Natural killer cell (primary cell): ENCODE results near the gene SRGN. TPM values are rescaled to one million over a fixed set of nuclear protein-coding genes. Genes with fewer than 3 reads are reported as not detected.

Experiments
- ATAC-seq, 3 donors: fragments of 150-1000 bp in 2 of 3; fragments of 200-7000 bp in 1 of 3; cut with Tn5 transposase; 1 replicate in 1 of 3; 2 replicates in 2 of 3; pipeline ENCODE4 v1.10.0; 2021; ENCODE audit warnings: mild to moderate bottlenecking in 2 of 3, moderate library complexity in 2 of 3
- DNase-seq, 2 donors: peaks; one replicate each; pipeline versions ENCODE4 v3.0.0 to v3.0.0-alpha.2; 2013 to 2021; ENCODE audit warnings: mixed read lengths in 1 of 2
- H3K27ac ChIP-seq: one replicate; pipeline ENCODE4 v1.5.1; 2013; ENCODE audit warnings: mild to moderate bottlenecking, low read length
- H3K27me3 ChIP-seq: one replicate; pipeline ENCODE4 v1.6.1; 2013; ENCODE audit warnings: low read length; ENCODE audit not compliant: control insufficient read depth, insufficient read depth
- H3K36me3 ChIP-seq: one replicate; pipeline ENCODE4 v1.6.1; 2013; ENCODE audit warnings: low read length; ENCODE audit not compliant: control insufficient read depth, insufficient read depth
- H3K4me1 ChIP-seq: one replicate; pipeline ENCODE4 v1.6.1; 2013; ENCODE audit warnings: low read length; ENCODE audit not compliant: control insufficient read depth, insufficient read depth
- H3K4me3 ChIP-seq: one replicate; pipeline ENCODE4 v1.5.1; 2013; ENCODE audit warnings: low read length
- H3K9me3 ChIP-seq: one replicate; pipeline ENCODE4 v1.6.1; 2013; ENCODE audit warnings: low read length; ENCODE audit not compliant: control insufficient read depth, insufficient read depth
- H3K27ac Mint-ChIP-seq, 2 donors: one replicate each; pipeline ENCODE4 v1.8.0; 2022; ENCODE audit warnings: mild to moderate bottlenecking in 2 of 2, mixed read lengths in 2 of 2, moderate library complexity in 1 of 2
- H3K27me3 Mint-ChIP-seq, 2 donors: one replicate each; pipeline ENCODE4 v1.8.0; 2022; ENCODE audit warnings: low read depth in 2 of 2, mixed read lengths in 2 of 2
- H3K36me3 Mint-ChIP-seq: one replicate; pipeline ENCODE4 v1.8.0; 2022; ENCODE audit warnings: mixed read lengths
- H3K4me1 Mint-ChIP-seq, 2 donors: one replicate each; pipeline ENCODE4 v1.8.0; 2022; ENCODE audit warnings: mixed read lengths in 2 of 2
- H3K4me3 Mint-ChIP-seq: one replicate; pipeline ENCODE4 v1.8.0; 2022; ENCODE audit warnings: mild to moderate bottlenecking, moderate library complexity, mixed read lengths
- H3K9me3 Mint-ChIP-seq, 2 donors: one replicate each; pipeline ENCODE4 v1.8.0; 2022; ENCODE audit warnings: mixed read lengths in 2 of 2
- WGBS: methylation state at CpG from one replicate; pipeline ENCODE4 v1.1.7; 2013; ENCODE audit warnings: missing lambda C conversion rate; ENCODE audit not compliant: insufficient coverage; 5-methylcytosine and 5-hydroxymethylcytosine counted together
- intact Hi-C: fragments of 100-400 bp; cut with micrococcal nuclease; formaldehyde crosslinking; loops from one replicate; pipeline ENCODE4 v1.14.2; 2022
- total RNA-seq, 4 donors: library from RNA; stranded (reverse); fragments of 120-200 nt in 1 of 4; gene quantifications; one replicate each; pipeline versions ENCODE4 v1.2.3 to v1.2.4, GENCODE V29; 2013 to 2022
- TF ChIP-seq, protein P1 (sequence below): fragments of 200-600 bp; IDR thresholded peaks from one replicate; pipeline ENCODE4 v1.8.0; 2022; ENCODE audit warnings: antibody characterized with exemption

Gene SRGN
- total RNA-seq, 3 donors from 2014 or later (not counting 1 experiment from before 2014, with no cell fraction given) = 636 to 954 (median 778) TPM

- Histone ChIP-seq H3K4me3 (no peak overlapping the region), H3K27ac (peak overlapping the region; percentile 26), H3K9me3 (no peaks in the 10 kb centered on the region), H3K36me3 (no peaks in the 10 kb centered on the region), H3K4me1 (peaks cover 81% of the 10 kb centered on the region), H3K27me3 (no peaks in the 10 kb centered on the region)
- peaks cover 59 to 75% of the 10 kb centered on the region in 2 donors for H3K4me1 Mint-ChIP-seq
- H3K36me3 Mint-ChIP-seq = no peaks in the 10 kb centered on the region
- H3K4me3 Mint-ChIP-seq = peak overlapping the region; percentile 28
- H3K9me3 Mint-ChIP-seq = no peaks in the 10 kb centered on the region
- H3K27me3 Mint-ChIP-seq = no peaks in the 10 kb centered on the region
- intact Hi-C loops = no loop called here
- ATAC-seq (no peak), DNase-seq (no peak)
- 92% methylated on average over 3 of the region's 4 CpGs for WGBS
- TF ChIP-seq, protein P1, sequence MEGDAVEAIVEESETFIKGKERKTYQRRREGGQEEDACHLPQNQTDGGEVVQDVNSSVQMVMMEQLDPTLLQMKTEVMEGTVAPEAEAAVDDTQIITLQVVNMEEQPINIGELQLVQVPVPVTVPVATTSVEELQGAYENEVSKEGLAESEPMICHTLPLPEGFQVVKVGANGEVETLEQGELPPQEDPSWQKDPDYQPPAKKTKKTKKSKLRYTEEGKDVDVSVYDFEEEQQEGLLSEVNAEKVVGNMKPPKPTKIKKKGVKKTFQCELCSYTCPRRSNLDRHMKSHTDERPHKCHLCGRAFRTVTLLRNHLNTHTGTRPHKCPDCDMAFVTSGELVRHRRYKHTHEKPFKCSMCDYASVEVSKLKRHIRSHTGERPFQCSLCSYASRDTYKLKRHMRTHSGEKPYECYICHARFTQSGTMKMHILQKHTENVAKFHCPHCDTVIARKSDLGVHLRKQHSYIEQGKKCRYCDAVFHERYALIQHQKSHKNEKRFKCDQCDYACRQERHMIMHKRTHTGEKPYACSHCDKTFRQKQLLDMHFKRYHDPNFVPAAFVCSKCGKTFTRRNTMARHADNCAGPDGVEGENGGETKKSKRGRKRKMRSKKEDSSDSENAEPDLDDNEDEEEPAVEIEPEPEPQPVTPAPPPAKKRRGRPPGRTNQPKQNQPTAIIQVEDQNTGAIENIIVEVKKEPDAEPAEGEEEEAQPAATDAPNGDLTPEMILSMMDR = no peak
- H3K27ac Mint-ChIP-seq = peak overlapping the region; percentile 95 to 99
Observed at GRCh38 chr10:69047111-69047832, 40.6 kb upstream of the SRGN start.

- peaks cover 90% of the 10 kb centered on the region for H3K4me1 ChIP-seq
- ATAC-seq (peak; percentile 29 to 51 (median 50)), DNase-seq (peak; percentile 32 to 45)
- Mint-ChIP-seq H3K36me3 (no peaks in the 10 kb centered on the region), H3K27ac (peak overlapping the region; percentile 95 to 99), H3K9me3 (no peaks in the 10 kb centered on the region), H3K4me3 (no peak overlapping the region), H3K27me3 (no peaks in the 10 kb centered on the region), H3K4me1 (peaks cover 59 to 83% of the 10 kb centered on the region in 2 donors)
- no peak overlapping the region for H3K4me3 ChIP-seq
- intact Hi-C loops = no loop called here
- TF ChIP-seq, protein P1 = no peak
- no peaks in the 10 kb centered on the region for H3K36me3 ChIP-seq
- no peaks in the 10 kb centered on the region for H3K27me3 ChIP-seq
- 62% methylated on average over 8 of the region's 8 CpGs for WGBS
- no peaks in the 10 kb centered on the region for H3K9me3 ChIP-seq
- H3K27ac ChIP-seq = peak overlapping the region; percentile 26
Observed at GRCh38 chr10:69048103-69048502, 39.8 kb upstream of the SRGN start.

GRCh38 chr10:69049566-69049961, 38.3 kb upstream of the SRGN start:
- Mint-ChIP-seq H3K27me3 (no peaks in the 10 kb centered on the region), H3K9me3 (no peaks in the 10 kb centered on the region), H3K4me3 (no peak overlapping the region), H3K27ac (peak overlapping the region in 1 of 2 donors; percentile 95), H3K36me3 (no peaks in the 10 kb centered on the region), H3K4me1 (peaks cover 50 to 74% of the 10 kb centered on the region in 2 donors)
- Histone ChIP-seq H3K9me3 (no peaks in the 10 kb centered on the region), H3K27me3 (no peaks in the 10 kb centered on the region), H3K4me1 (peaks cover 91% of the 10 kb centered on the region), H3K36me3 (no peaks in the 10 kb centered on the region), H3K4me3 (no peak overlapping the region), H3K27ac (no peak overlapping the region)
- TF ChIP-seq, protein P1 = no peak
- ATAC-seq = no peak
- intact Hi-C loops = no loop called here
- WGBS = 79% methylated on average over 6 of the region's 6 CpGs
- no peak for DNase-seq
